Ovary (tissue), 3 donors: ENCODE results near the gene BTF3.

Experiments
- CTCF ChIP-seq, 3 donors: fragments of 450-650 bp in 2 of 3; fragments of 200-600 bp in 1 of 3; IDR thresholded peaks; one replicate each; pipeline versions ENCODE4 v1.5.1 to v1.8.0; 2016 to 2022; ENCODE audit warnings: antibody characterized with exemption in 3 of 3, mild to moderate bottlenecking in 1 of 3
- EP300 ChIP-seq: sonication (generic); formaldehyde crosslinking; IDR thresholded peaks from one replicate; pipeline ENCODE4 v1.6.1; 2017; ENCODE audit warnings: antibody characterized with exemption
- donor health status: DM: no; HTN: no; CAD: no.

- TF ChIP-seq CTCF (IDR thresholded peaks at IDR 0.05) (no peak), EP300 (no peak)
Observed at GRCh38 chr5:73501406-73501805, 3.2 kb downstream of the BTF3 start.
